Stimulated activated CD4-positive, alpha-beta T cell treated with anti-CD3 and anti-CD28 coated beads, Interleukin-4, amount 100 ng/mL, for 1 hour (primary cell): ENCODE measurements around the gene LIN7C.
"Not testable (repeated sequence)": the region's sequence is repeated elsewhere in the genome, so short reads cannot be mapped to it uniquely, and the experiment has no call there.

Source experiments
- DNase-seq: peaks from one replicate; pipeline ENCODE4 v3.0.0-alpha.2; 2020

LIN7C gene

DNA sequence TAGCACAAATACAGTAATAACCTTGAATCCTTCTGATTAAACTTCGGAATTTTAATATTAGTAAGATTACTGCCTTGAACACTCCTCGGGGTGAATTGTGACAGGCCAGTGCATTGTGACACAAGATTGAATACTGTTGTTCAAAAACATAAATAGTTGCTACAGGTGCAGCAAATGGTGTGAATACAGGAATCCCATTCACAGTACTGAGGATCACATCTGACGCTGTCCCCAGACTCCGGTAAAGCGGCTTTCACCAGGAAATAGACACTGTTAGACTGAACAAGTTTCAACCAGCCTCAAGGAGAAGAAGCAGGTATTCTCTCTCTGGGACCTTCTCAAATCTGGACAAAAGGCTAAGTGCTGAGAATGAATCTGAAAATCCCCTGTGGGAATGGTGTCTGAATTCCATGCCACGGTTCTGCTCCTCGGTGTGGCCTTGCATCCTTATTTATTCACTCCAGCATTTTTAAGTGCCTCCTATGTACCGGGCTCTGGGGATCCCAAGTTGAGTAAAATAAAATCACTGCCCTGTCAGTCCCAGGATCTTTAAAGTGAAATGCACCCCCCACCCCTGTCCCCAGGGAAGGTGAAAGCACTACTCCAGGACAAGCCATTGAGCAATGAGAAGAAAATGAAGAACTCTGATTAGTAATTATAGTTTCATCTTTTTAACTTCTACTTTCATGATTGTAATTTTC, 37.4 kb downstream of the LIN7C start:
- no peak for DNase-seq

DNA sequence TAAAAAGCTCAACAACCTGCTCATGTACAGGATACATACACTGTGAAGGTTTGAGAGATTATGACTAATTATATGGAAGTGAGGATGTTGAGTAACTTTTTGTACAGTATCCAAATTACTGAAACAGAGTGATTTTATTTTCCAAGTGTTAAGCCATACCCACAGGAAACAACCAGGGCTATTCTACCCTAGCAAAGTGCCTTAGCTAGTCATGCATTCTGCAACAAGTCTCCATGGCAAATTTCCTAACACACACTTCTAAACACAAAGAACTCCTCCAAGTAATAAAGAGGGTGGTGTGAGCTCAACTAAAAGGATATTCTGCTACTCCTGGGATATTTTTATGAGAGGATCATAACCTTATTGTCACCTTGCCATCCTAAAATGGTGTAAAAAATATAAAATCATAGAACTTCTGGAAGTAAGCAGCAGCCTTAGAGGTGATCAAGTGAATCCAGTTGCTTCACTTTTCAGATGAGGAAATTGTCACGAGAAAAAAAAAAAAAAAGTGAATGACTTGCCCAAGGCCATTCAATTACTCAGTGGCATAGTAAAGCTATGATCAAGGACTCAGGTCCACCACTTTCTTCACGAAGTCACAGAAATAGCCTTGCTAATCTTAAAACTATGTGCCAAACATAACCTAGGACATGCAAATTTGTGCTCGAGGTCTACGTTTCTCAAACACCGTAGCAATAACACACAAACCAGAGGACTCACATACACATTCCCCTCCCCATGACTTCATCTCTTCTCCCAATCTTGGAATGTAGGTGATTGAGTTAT, 38.2 kb downstream of the LIN7C start:
- DNase-seq = no peak

- DNase-seq = no peak
Measured at GRCh38 chr11:27467181-27467913, 39.2 kb downstream of the LIN7C start.

GRCh38 chr11:27466363-27466762, 40.2 kb downstream of the LIN7C start:
- DNase-seq = no peak

GRCh38 chr11:27465629-27466028, 40.9 kb downstream of the LIN7C start:
- no peak for DNase-seq

- DNase-seq = no peak
Measured at GRCh38 chr11:27464909-27465308, 41.7 kb downstream of the LIN7C start.

DNA sequence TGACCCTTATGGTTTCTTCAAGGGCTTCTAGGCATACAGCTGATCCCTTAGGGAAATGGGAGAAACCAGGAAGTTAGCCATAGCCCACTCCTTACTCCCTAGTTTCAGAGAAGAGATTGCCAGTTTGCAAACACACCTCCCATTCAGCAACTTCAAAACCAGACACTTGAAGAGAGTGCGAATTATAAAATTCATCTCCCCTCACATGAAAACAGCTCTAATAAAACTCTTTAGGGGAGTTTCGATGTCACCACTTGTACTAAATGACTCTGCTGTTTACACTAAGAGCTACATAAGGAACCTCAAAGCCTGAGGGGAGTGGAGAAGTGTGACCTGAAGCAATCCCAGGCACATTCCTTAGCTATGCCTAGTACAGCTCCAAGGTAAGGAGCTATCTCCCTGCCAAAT, 42.3 kb downstream of the LIN7C start:
- DNase-seq = no peak

- no peak for DNase-seq
Measured at GRCh38 chr11:27462543-27462942, 44.0 kb downstream of the LIN7C start.

DNA sequence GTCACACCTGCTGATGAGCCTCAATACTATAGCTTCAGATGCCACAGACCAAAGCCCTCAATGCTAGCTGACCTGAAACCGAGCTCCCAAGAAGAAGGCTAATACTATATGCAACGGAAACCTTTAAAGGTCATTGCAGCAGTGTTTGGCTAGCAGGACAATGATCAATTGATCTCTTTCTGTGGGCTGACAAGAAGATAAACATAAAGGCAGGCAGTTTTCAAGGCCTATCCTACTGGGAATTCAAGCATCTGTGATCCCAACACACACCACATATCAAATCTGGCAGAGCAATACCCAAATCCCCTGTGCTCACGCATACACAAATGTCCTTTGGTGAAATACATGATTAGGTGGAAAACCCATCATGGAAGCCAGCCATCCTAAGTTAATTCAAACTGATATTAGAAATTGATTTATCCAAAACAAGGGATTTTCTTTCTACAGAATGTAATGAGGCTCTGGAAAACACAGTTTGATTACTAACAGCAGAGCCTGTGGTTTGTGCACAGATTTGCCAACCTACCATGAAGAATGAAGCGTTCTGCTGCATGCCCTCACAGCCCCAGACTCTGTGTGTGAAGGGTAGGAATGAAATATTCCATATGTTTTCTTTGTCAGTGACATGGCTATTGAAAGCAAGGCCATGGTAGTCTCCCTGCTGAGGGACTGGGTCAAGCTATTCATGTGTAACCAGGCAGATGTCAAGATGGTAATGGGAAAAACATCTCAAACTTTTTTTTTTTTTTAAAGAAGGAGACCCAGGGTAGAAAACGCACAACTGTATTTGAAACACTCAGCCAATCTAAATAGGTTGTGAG, 46.2 kb downstream of the LIN7C start:
- no peak for DNase-seq

- no peak for DNase-seq
Measured at GRCh38 chr11:27459191-27459590, 47.4 kb downstream of the LIN7C start.

DNA sequence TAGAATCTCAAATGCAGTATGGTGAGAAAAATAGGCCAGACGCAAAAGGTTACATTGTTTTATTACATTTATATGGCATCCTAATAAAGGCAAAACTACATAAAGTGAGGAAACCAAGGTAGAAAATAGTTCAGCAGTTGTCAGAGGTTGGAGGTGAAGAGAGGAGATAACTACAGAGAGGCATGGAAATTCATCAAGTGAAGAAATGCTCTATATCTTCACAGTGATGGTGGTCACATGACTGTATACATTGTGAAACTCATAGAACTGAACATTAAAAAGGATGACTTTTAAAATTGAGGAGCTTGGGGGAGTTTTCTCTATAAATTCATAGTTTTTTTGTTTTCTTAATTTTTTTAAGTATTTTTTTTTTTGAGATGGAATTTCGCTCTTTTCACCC, 48.4 kb downstream of the LIN7C start:
- no peak for DNase-seq

GRCh38 chr11:27456795-27457329, 49.7 kb downstream of the LIN7C start:
- no peak for DNase-seq

DNA sequence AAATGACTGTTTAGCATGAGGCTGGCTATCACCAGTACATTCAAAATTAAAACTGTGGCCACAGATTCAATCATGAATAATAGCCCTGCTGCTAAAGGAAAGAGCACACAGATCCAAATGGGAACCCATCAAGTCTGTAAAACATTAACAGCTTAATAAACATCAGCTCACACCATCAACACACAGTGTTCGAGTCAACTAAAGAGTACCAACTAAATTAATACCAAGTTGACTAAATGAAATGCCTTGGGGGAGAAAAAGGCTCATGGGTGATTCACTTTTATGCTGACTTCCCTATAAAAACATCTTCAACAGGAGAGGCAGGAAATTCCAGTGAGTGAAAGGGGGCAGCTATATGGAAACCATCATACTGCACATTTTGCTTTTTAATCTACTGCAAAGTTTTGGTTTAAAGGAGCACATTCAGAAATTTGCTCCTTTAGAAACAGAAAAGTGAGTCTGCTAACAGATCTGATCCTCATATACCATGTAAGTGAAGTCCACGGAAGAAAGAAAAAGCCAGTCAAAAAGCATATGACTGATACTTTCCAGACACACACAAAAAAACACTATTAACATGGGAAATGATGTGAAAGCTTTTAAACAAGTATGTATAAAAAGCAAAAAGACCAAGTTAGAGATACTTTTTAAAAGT, 50.3 kb downstream of the LIN7C start:
- no peak for DNase-seq

DNA sequence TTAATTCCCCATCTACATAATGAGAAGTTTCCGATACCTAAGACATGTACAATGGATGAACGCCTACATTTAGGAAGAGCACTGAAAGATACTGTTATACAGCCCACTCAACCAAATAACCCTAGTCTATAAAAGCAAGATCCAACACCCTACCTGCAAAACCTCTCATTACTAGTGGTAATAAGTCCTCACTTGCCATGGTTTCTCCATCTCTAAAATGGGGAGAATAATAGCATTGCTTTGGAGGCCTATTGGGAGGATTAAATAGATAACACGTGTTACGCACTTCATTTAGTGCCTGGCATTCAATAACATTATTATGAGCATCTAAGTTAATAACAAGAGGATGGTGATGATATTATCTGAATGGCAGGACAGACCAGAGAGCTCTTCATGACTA, 50.9 kb downstream of the LIN7C start:
- DNase-seq = no peak

GRCh38 chr11:27453701-27454100, 52.9 kb downstream of the LIN7C start:
- no peak for DNase-seq

DNA sequence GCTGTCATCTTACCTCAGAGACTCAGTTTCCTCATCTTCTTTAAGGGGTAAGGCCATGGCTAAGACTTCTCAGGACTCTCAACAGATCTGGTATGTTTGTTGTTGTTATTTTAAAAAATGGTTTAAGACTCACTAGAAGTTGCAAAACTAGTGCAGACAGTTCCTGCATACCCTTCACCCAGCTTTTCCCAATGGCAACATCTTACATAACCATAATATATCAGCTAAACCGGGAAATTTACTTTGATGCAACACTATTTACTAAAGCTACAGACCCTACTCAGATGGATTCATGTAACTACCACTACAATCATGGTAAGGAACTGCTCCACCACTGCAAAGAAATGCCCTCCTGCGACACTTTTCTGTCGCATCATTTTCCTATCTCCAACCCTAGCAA, 54.4 kb downstream of the LIN7C start:
- no peak for DNase-seq

DNA sequence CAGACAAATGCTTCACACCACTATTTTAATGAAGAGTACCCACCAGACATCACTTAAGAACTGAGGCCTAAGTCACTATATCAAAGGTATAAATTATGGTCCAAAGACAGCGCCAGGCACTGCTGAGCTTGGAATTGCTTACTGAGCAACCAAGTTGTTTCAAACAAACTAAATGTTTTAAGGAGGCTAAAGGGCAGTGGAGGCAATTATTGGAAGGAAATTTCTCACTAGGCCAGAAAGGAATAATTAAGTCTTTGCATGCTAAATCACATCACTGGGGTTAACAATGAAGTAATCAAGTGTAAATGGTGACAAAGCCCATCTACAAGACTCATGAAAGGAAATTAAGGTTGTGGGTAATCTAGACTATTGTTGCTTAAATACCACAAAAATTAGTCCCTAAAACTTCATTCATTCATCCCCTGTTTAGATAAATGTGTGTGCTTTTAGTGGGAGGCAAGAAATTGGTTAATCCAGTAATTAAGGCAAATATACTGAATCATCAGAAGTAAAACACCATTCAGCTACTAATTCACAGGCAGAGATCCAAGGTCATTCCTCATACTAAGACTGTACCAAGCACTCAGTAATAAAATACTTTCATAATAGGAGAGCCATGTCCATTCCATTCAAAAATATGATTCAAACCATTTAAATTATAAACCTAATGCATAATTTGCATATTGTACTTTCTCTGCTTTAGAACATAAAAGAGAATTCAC, 55.2 kb downstream of the LIN7C start:
- no peak for DNase-seq

DNA sequence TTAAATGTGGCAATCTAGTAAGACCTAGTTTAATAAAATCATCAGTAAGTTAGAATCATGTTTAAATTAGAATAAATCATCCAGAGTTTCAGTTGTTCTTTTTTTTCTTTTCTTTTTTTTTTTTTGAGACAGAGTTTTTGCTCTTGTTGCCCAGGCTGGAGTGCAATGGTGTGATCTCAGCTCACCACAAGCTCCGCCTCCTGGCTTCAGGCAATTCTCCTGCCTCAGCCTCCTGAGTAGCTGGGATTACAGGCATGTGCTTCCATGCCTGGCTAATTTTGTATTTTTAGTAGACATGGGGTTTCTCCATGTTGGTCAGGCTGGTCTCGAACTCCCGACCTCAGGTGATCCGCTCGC, 58.4 kb downstream of the LIN7C start:
- not testable (repeated sequence) for DNase-seq

DNA sequence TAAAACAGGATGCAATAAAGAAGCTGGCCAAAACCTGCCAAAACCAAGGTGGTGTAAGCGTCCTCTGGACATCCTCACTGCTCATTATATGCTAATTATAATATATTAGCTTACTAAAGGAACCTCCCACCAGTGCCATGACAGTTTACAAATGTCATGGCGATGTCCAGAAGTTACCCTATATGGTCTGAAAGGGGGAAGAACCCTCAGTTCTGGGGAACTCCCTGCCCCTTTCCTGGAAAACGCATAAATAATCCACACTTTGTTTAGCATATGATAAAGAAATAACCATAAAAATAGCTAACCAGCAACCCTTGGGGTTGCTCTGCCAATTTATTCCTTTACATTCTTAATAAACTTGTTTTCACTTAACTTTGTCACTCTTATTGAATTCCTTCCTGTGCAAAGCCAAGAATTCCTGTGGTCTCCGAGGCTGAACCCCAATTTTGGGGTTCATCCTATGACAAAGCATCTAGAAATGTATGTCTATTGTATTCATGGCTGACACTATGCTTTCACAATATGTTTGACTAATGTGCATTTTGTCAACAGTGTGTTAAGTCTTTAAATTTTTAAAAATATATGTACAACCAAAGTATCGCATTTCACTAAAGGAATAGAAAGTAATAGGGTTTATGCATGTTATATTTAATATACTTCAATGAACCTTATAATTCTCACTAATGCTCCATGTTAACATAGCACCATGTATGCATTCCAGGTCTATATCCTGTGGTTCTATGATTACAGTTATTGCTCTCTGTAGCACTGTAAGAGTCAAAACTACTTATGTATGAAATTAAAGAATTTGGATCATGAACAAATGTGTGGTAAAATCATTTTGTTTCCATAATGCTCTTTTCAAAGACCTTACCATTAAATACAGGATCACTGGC, 59.0 kb downstream of the LIN7C start:
- DNase-seq = no peak

- DNase-seq = no peak
Measured at GRCh38 chr11:27445625-27446024, 60.9 kb downstream of the LIN7C start.
